CD14-positive monocyte (primary cell): Measurements from ENCODE around the gene SLC27A1. TPM values are rescaled to one million over a fixed set of nuclear protein-coding genes. Genes with fewer than 3 reads are reported as not detected.

Experiments used
- DNase-seq, 3 donors: peaks; one replicate each; pipeline ENCODE4 v3.0.0-alpha.2; 2011 to 2022
- H2AFZ ChIP-seq: 2 replicates; pipeline ENCODE4 v1.6.0; 2012; ENCODE audit warnings: mild to moderate bottlenecking, low read depth, low read length, inconsistent platforms; ENCODE audit not compliant: insufficient read depth, poor library complexity, severe bottlenecking
- H3K27ac ChIP-seq, 2 donors: 1 replicate in 1 of 2; 2 replicates in 1 of 2; pipeline ENCODE4 v1.5.1; 2012 to 2013; ENCODE audit warnings: low read length in 2 of 2, control low read depth in 1 of 2, inconsistent platforms in 1 of 2, low read depth in 1 of 2, mild to moderate bottlenecking in 1 of 2
- H3K27me3 ChIP-seq, 2 donors: one replicate each; pipeline versions ENCODE4 v1.6.0 to v1.6.1; 2011 to 2013; ENCODE audit warnings: low read length in 2 of 2; ENCODE audit not compliant: control insufficient read depth in 2 of 2, insufficient read depth in 2 of 2
- H3K36me3 ChIP-seq, 2 donors: replicated peaks in 1 of 2; 1 replicate in 1 of 2; 2 replicates in 1 of 2; pipeline versions ENCODE4 v1.5.1 to v1.6.1; 2012 to 2013; ENCODE audit warnings: low read length in 2 of 2, control low read depth in 1 of 2, inconsistent platforms in 1 of 2, mild to moderate bottlenecking in 1 of 2; ENCODE audit not compliant: insufficient read depth in 2 of 2, control insufficient read depth in 1 of 2
- H3K4me1 ChIP-seq, 2 donors: 1 replicate in 1 of 2; 2 replicates in 1 of 2; pipeline versions ENCODE4 v1.5.1 to v1.6.1; 2012 to 2013; ENCODE audit warnings: low read length in 2 of 2, control low read depth in 1 of 2, inconsistent platforms in 1 of 2, mild to moderate bottlenecking in 1 of 2, moderate library complexity in 1 of 2; ENCODE audit not compliant: insufficient read depth in 2 of 2, control insufficient read depth in 1 of 2
- H3K4me2 ChIP-seq: replicated peaks from 2 replicates; pipeline ENCODE3; 2012; ENCODE audit warnings: low read length, moderate library complexity, mild to moderate bottlenecking; ENCODE audit not compliant: poor library complexity, severe bottlenecking; ENCODE audit errors: extremely low read depth
- H3K4me3 ChIP-seq, 3 experiments: fragments of 200-600 bp in 1 of 3; sonication (generic) in 1 of 3; replicated peaks in 1 of 3; 1 replicate in 2 of 3; 2 replicates in 1 of 3; pipeline ENCODE4 v1.5.1; 2011 to 2013; ENCODE audit warnings: low read length in 3 of 3, mild to moderate bottlenecking in 3 of 3, control low read depth in 2 of 3, low read depth in 2 of 3, inconsistent platforms in 1 of 3, moderate library complexity in 1 of 3
- H3K79me2 ChIP-seq: 2 replicates; pipeline ENCODE4 v1.6.0; 2012; ENCODE audit warnings: mild to moderate bottlenecking, control low read depth, inconsistent platforms, low read length, moderate library complexity; ENCODE audit not compliant: insufficient read depth
- H3K9ac ChIP-seq: 2 replicates; pipeline ENCODE4 v1.6.0; 2017; ENCODE audit warnings: low read length, mild to moderate bottlenecking; ENCODE audit not compliant: insufficient read depth, poor library complexity, severe bottlenecking
- H3K9me3 ChIP-seq, 2 donors: replicated peaks in 1 of 2; 1 replicate in 1 of 2; 2 replicates in 1 of 2; pipeline versions ENCODE4 v1.5.1 to v1.6.1; 2012 to 2013; ENCODE audit warnings: low read length in 2 of 2, control low read depth in 1 of 2; ENCODE audit not compliant: control insufficient read depth in 1 of 2, insufficient read depth in 1 of 2
- H4K20me1 ChIP-seq: 2 replicates; pipeline ENCODE4 v1.6.0; 2012; ENCODE audit warnings: mild to moderate bottlenecking, low read length, control low read depth, moderate library complexity; ENCODE audit not compliant: insufficient read depth
- H3K27ac Mint-ChIP-seq, 7 donors: one replicate each; pipeline ENCODE4 v1.8.0; 2020; ENCODE audit warnings: mild to moderate bottlenecking in 7 of 7, mixed read lengths in 7 of 7, moderate library complexity in 6 of 7, inconsistent platforms in 2 of 7
- H3K27me3 Mint-ChIP-seq, 3 donors: one replicate each; pipeline ENCODE4 v1.8.0; 2021 to 2022; ENCODE audit warnings: low read depth in 3 of 3, mild to moderate bottlenecking in 3 of 3, mixed read lengths in 3 of 3, moderate library complexity in 3 of 3, inconsistent platforms in 1 of 3
- H3K36me3 Mint-ChIP-seq, 2 donors: one replicate each; pipeline ENCODE4 v1.8.0; 2020; ENCODE audit warnings: mixed read lengths in 2 of 2, inconsistent platforms in 1 of 2, mild to moderate bottlenecking in 1 of 2
- H3K4me1 Mint-ChIP-seq: one replicate; pipeline ENCODE4 v1.8.0; 2020; ENCODE audit warnings: mild to moderate bottlenecking, mixed read lengths
- H3K4me3 Mint-ChIP-seq, 2 donors: one replicate each; pipeline ENCODE4 v1.8.0; 2020; ENCODE audit warnings: mild to moderate bottlenecking in 2 of 2, mixed read lengths in 2 of 2, moderate library complexity in 1 of 2
- H3K9me3 Mint-ChIP-seq, 7 donors: one replicate each; pipeline ENCODE4 v1.8.0; 2020 to 2022; ENCODE audit warnings: mixed read lengths in 7 of 7, mild to moderate bottlenecking in 6 of 7, moderate library complexity in 6 of 7, inconsistent platforms in 2 of 7
- CTCF ChIP-seq: fragments of 200-600 bp; IDR thresholded peaks from one replicate; pipeline ENCODE4 v1.8.0; 2022; ENCODE audit warnings: antibody characterized with exemption, mild to moderate bottlenecking
- WGBS: methylation state at CpG from one replicate; pipeline ENCODE4 v1.1.5; 2013; ENCODE audit warnings: missing lambda C conversion rate; ENCODE audit not compliant: insufficient coverage; 5-methylcytosine and 5-hydroxymethylcytosine counted together
- intact Hi-C, 2 donors: fragments of 100-400 bp; cut with micrococcal nuclease; formaldehyde crosslinking; loops; one replicate each; pipeline versions ENCODE4 v1.15.0 to v1.15.1; 2023
- polyA plus RNA-seq, 3 donors: library from polyadenylated mRNA; depleted of rRNA in 1 of 3; unstranded in 2 of 3; stranded (reverse) in 1 of 3; fragments of 300-500 nt in 2 of 3; fragments of >200 nt in 1 of 3; fragmentation: Illumina TruSeq in 2 of 3; gene quantifications; 1 replicate in 2 of 3; 2 replicates in 1 of 3; pipeline ENCODE4 v1.2.3, GENCODE V29; 2012 to 2021

The SLC27A1 gene
- polyA plus RNA-seq, 3 donors: 27.1 to 36.5 (median 27.6) TPM

- Mint-ChIP-seq H3K36me3 (peaks cover 4 to 16% of the 10 kb centered on the region in 2 donors), H3K9me3 (peaks cover 0 to 4% (median 0%) of the 10 kb centered on the region in 7 donors), H3K4me1 (peaks cover 68% of the 10 kb centered on the region), H3K27ac (peak overlapping the region; percentile 94 to 97 (median 96)), H3K4me3 (peak overlapping the region; percentile 48 to 58), H3K27me3 (peaks cover 0 to 2% (median 2%) of the 10 kb centered on the region in 3 donors)
- H3K4me2 ChIP-seq: peak overlapping the region; percentile 68
- no peaks in the 10 kb centered on the region for H3K9me3 ChIP-seq
- no peak for TF ChIP-seq CTCF
- H2AFZ ChIP-seq: peak overlapping the region; percentile 82
- H4K20me1 ChIP-seq: peaks cover 11% of the 10 kb centered on the region
- no peaks in the 10 kb centered on the region for H3K27me3 ChIP-seq
- peak; percentile 54 to 72 (median 69) for DNase-seq
- H3K4me1 ChIP-seq: peaks cover 73 to 78% of the 10 kb centered on the region in 2 donors
- intact Hi-C loops: no loop called here
- peak overlapping the region; percentile 71 to 86 for H3K27ac ChIP-seq
- peak overlapping the region; percentile 15 for H3K9ac ChIP-seq
- 4% methylated on average over 6 of the region's 10 CpGs for WGBS
- H3K79me2 ChIP-seq: peaks cover 82% of the 10 kb centered on the region
- H3K4me3 ChIP-seq: peak overlapping the region in 1 of 3 experiments; percentile 54
- H3K36me3 ChIP-seq: no peaks in the 10 kb centered on the region
These were observed 5.3 kb downstream of the SLC27A1 start for GRCh38 chr19:17475541-17476115.

- peaks cover 54% of the 10 kb centered on the region for H3K4me1 Mint-ChIP-seq
These were observed 9.0 kb downstream of the SLC27A1 start for GRCh38 chr19:17479325-17479791.

More at GRCh38 chr19:17479325-17479791, 9.0 kb downstream of the SLC27A1 start:
- intact Hi-C loops: no loop called here
- H3K4me2 ChIP-seq: no peak overlapping the region
- no peaks in the 10 kb centered on the region for H3K27me3 ChIP-seq
- 83% methylated on average over 3 of the region's 6 CpGs for WGBS
- peaks cover 0 to 5% of the 10 kb centered on the region in 2 donors for H3K36me3 ChIP-seq
- H2AFZ ChIP-seq: no peak overlapping the region
- peaks cover 0 to 3% (median 0%) of the 10 kb centered on the region in 3 donors for H3K27me3 Mint-ChIP-seq
- peaks cover 77% of the 10 kb centered on the region for H3K79me2 ChIP-seq
- H3K4me1 ChIP-seq: peaks cover 51 to 61% of the 10 kb centered on the region in 2 donors
- H3K36me3 Mint-ChIP-seq: peaks cover 15 to 31% of the 10 kb centered on the region in 2 donors
- H3K9me3 Mint-ChIP-seq: peaks cover 0 to 1% (median 0%) of the 10 kb centered on the region in 7 donors
- no peak overlapping the region for H3K4me3 Mint-ChIP-seq
- DNase-seq: no peak
- H4K20me1 ChIP-seq: peaks cover 26% of the 10 kb centered on the region
- TF ChIP-seq CTCF: no peak
- peak overlapping the region in 4 of 7 donors; percentile 31 to 59 (median 41) for H3K27ac Mint-ChIP-seq
- H3K27ac ChIP-seq: no peak overlapping the region
- H3K9ac ChIP-seq: no peak overlapping the region
- no peak overlapping the region for H3K4me3 ChIP-seq
- H3K9me3 ChIP-seq: no peaks in the 10 kb centered on the region
